Measurements from ENCODE around the gene CAMK2G. TPM values are rescaled to one million over a fixed set of nuclear protein-coding genes. Genes with fewer than 3 reads are reported as not detected.
"Not testable (repeated sequence)": the region's sequence is repeated elsewhere in the genome, so short reads cannot be mapped to it uniquely, and the experiment has no call there.

Gene CAMK2G
- total RNA-seq, 1 experiment from 2014 or later, result 179 TPM

- no peaks in the 10 kb centered on the region for H3K27me3 ChIP-seq (ENCODE audit: low read length)
- intact Hi-C loops (cut with micrococcal nuclease), result loop anchor here (5.0 kb wide), 1 partner anchor 137 kb away; no protein-coding TSS in a partner anchor
- TF ChIP-seq EZH2phosphoT487 (IDR thresholded peaks at IDR 0.05; ENCODE audit: borderline replicate concordance, low read length) (no peak), EZH2 (IDR thresholded peaks at IDR 0.05; ENCODE audit: low read length, unreplicated experiment) (no peak), CTCF (conservative IDR thresholded peaks at IDR 0.05; ENCODE audit: low read depth, low read length) (no peak)
- ATAC-seq, result no peak
- H3K9me2 ChIP-seq (replicated peaks; ENCODE audit: low read length), result no peaks in the 10 kb centered on the region
- peaks cover 14% of the 10 kb centered on the region for H3K4me1 ChIP-seq (ENCODE audit: insufficient read depth, low read length)
- peaks cover 33% of the 10 kb centered on the region for H3K79me2 ChIP-seq (ENCODE audit: low read length)
- no peak for DNase-seq
- no peak overlapping the region for H3K4me3 ChIP-seq (ENCODE audit: low read length)
- H3F3A ChIP-seq (ENCODE audit: low read length, unreplicated experiment), result no peaks in the 10 kb centered on the region
- 0 out of 2 replicates have a peak, but pooled peaks cover 5% of the 10 kb centered on the region for H4K20me1 ChIP-seq (ENCODE audit: low read length)
- H2AFZ ChIP-seq (ENCODE audit: low read length), result no peak overlapping the region
- H3K9ac ChIP-seq (ENCODE audit: low read length), result no peak overlapping the region
- POLR2A ChIA-PET (ENCODE audit: unreplicated experiment), result no interaction called here
- peaks cover 50% of the 10 kb centered on the region for H3K36me3 ChIP-seq (ENCODE audit: low read depth, low read length)
- no peaks in the 10 kb centered on the region for H3K9me3 ChIP-seq (ENCODE audit: low read length)
- H3K27ac ChIP-seq (ENCODE audit: low read length), result no peak overlapping the region
- CTCF ChIA-PET, result interaction anchor here (0.5 kb wide), 1 partner anchor 58 kb away, joined by 3 read pairs; no protein-coding TSS in a partner anchor
- no peak overlapping the region for H3K4me2 ChIP-seq (ENCODE audit: low read length)
- BruUV-seq (replicated peaks), result no TSS peak
These were observed 84.7 kb downstream of the CAMK2G start for GRCh38 chr10:73789659-73790055.

GRCh38 chr10:73788864-73789658 lies 85.3 kb downstream of the CAMK2G start:
- intact Hi-C loops (cut with micrococcal nuclease), result loop anchor here (5.0 kb wide), 1 partner anchor 137 kb away; no protein-coding TSS in a partner anchor
- Histone ChIP-seq H3K9ac (ENCODE audit: low read length) (no peak overlapping the region), H2AFZ (ENCODE audit: low read length) (no peak overlapping the region), H4K20me1 (ENCODE audit: low read length) (0 out of 2 replicates have a peak, but pooled peaks cover 5% of the 10 kb centered on the region), H3K36me3 (ENCODE audit: low read depth, low read length) (peaks cover 44% of the 10 kb centered on the region), H3K27ac (ENCODE audit: low read length) (no peak overlapping the region), H3K9me3 (ENCODE audit: low read length) (no peaks in the 10 kb centered on the region), H3K27me3 (ENCODE audit: low read length) (no peaks in the 10 kb centered on the region), H3K79me2 (ENCODE audit: low read length) (peaks cover 39% of the 10 kb centered on the region), H3K4me1 (ENCODE audit: insufficient read depth, low read length) (peaks cover 17% of the 10 kb centered on the region), H3F3A (ENCODE audit: low read length, unreplicated experiment) (no peaks in the 10 kb centered on the region), H3K4me3 (ENCODE audit: low read length) (no peak overlapping the region), H3K9me2 (replicated peaks; ENCODE audit: low read length) (no peaks in the 10 kb centered on the region), H3K4me2 (ENCODE audit: low read length) (no peak overlapping the region)
- ATAC-seq (no peak), DNase-seq (no peak)
- ChIA-PET CTCF (interaction anchor here (0.6 kb wide), 1 partner anchor 135 kb away, joined by 4 read pairs; no protein-coding TSS in a partner anchor), POLR2A (ENCODE audit: unreplicated experiment) (no interaction called here)
- TF ChIP-seq EZH2 (IDR thresholded peaks at IDR 0.05; ENCODE audit: low read length, unreplicated experiment) (no peak), EZH2phosphoT487 (IDR thresholded peaks at IDR 0.05; ENCODE audit: borderline replicate concordance, low read length) (no peak), CTCF (conservative IDR thresholded peaks at IDR 0.05; ENCODE audit: low read depth, low read length) (no peak)
- no TSS peak for BruUV-seq (replicated peaks)

GRCh38 chr10:73787031-73787800 lies 87.1 kb downstream of the CAMK2G start:
- H3K79me2 ChIP-seq (ENCODE audit: low read length), result peaks cover 57% of the 10 kb centered on the region
- CTCF ChIA-PET, result interaction anchor here (1.3 kb wide), 2 partner anchors 14 to 93 kb away, joined by 3 to 4 read pairs; no protein-coding TSS in a partner anchor
- H3K9ac ChIP-seq (ENCODE audit: low read length); H3K9me2 ChIP-seq (replicated peaks; ENCODE audit: low read length); DNase-seq; H3K27me3 ChIP-seq (ENCODE audit: low read length); H3K9me3 ChIP-seq (ENCODE audit: low read length); H2AFZ ChIP-seq (ENCODE audit: low read length); H3F3A ChIP-seq (ENCODE audit: low read length, unreplicated experiment); H3K27ac ChIP-seq (ENCODE audit: low read length); BruUV-seq (replicated peaks); ATAC-seq: not testable (repeated sequence)
- intact Hi-C loops (cut with micrococcal nuclease), result loop anchor here (5.0 kb wide), 1 partner anchor 135 kb away; no protein-coding TSS in a partner anchor
- H3K4me2 ChIP-seq (ENCODE audit: low read length), result peak overlapping the region; percentile 85
- POLR2A ChIA-PET (ENCODE audit: unreplicated experiment), result interaction anchor here (0.6 kb wide), 1 partner anchor 87 kb away, joined by 15 read pairs; no protein-coding TSS in a partner anchor
- H3K36me3 ChIP-seq (ENCODE audit: low read depth, low read length), result peaks cover 29% of the 10 kb centered on the region
- peaks cover 28% of the 10 kb centered on the region for H3K4me1 ChIP-seq (ENCODE audit: insufficient read depth, low read length)
- peak overlapping the region; percentile 80; the same call in 1 of the 2 replicates for H3K4me3 ChIP-seq (ENCODE audit: low read length)
- H4K20me1 ChIP-seq (ENCODE audit: low read length), result 0 out of 2 replicates have a peak, but pooled peaks cover 11% of the 10 kb centered on the region
